ENCODE measurements around the gene ZNF804B.

The ZNF804B gene

DNA sequence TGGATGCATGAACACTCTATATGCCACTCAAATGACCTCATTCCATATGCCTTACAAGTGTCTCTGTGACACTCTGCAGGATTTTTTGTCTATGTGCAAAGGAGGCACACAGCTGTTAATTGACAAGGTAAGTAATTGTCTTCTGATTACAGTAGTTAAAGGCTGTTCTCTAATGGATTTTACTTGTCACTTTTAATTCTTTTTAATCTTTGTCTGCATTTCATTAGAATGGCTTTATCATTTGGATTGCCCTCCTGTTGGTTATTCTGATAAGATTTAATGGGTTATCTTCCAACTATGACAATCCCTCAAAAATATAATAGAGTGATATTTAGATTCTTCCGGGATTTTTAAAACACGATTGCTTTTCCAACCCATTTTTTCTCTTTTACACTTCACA is 326.1 kb downstream of the ZNF804B start:
- no peak for DNase-seq (ENCODE audit: insufficient read length, low spot score)
- TF ChIP-seq POLR2A (IDR thresholded peaks at IDR 0.05; ENCODE audit: low read depth, low read length), result no peak
- TF ChIP-seq POLR2AphosphoS5 (IDR thresholded peaks at IDR 0.05; ENCODE audit: low read depth, low read length), result no peak
- TF ChIP-seq SPI1 (IDR thresholded peaks at IDR 0.05; ENCODE audit: low read depth, low read length), result no peak
- no peak for TF ChIP-seq POU2F2 (IDR thresholded peaks at IDR 0.05; ENCODE audit: low read depth, low read length)
- TF ChIP-seq PAX5 (IDR thresholded peaks at IDR 0.05; ENCODE audit: insufficient read depth, low read length, severe bottlenecking), result no peak
- FAIRE-seq, result no peak

DNA sequence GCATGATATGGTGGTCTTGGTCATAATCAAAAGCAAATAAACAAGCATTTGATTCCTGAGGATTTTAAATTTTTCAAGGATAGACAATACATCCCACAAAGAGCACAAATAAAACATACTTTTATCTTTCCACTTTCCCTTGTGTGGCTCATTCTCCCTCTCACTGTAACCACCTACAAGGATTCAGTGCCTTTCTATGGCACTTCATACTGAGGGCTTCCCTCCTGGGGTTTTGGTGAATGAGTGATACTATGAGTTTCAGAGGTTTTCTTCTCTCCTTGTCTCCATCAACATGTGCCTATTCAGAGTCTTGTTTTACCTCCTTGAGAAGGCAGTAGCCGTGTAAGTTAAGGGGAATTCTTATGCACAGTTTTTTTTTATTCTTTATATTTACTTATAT is 332.1 kb downstream of the ZNF804B start:
- TF ChIP-seq SPI1 (IDR thresholded peaks at IDR 0.05; ENCODE audit: low read depth, low read length) (no peak), POLR2A (IDR thresholded peaks at IDR 0.05; ENCODE audit: low read depth, low read length) (no peak), TAF1 (IDR thresholded peaks at IDR 0.05; ENCODE audit: low read depth, low read length) (no peak), PAX5 (IDR thresholded peaks at IDR 0.05; ENCODE audit: insufficient read depth, low read length, severe bottlenecking) (no peak), POU2F2 (IDR thresholded peaks at IDR 0.05; ENCODE audit: low read depth, low read length) (no peak), POLR2AphosphoS5 (IDR thresholded peaks at IDR 0.05; ENCODE audit: low read depth, low read length) (no peak)
- FAIRE-seq, result no peak
- no peak for DNase-seq (ENCODE audit: insufficient read length, low spot score)

DNA sequence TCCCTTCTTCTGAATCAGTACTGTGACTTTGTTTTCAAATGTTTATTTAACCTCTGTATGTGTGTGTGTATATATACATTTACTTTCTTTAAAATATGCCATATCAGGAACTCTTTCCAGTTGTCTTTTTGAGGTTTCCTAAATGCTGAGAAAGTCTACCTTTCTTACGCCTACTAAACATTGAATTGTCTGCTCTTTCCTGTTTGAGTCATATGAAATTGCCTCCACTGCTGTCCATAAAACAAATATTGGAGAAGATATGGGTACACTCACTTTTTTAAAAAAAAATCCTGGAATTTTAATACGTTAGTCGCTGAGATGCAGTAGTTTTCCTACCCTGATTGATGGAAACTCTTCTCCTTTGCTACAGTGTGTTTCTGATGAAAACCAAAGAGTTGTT is 334.8 kb downstream of the ZNF804B start:
- FAIRE-seq, result no peak
- no peak for DNase-seq (ENCODE audit: insufficient read length, low spot score)
- TF ChIP-seq POLR2A (IDR thresholded peaks at IDR 0.05; ENCODE audit: low read depth, low read length) (no peak), TAF1 (IDR thresholded peaks at IDR 0.05; ENCODE audit: low read depth, low read length) (no peak), SPI1 (IDR thresholded peaks at IDR 0.05; ENCODE audit: low read depth, low read length) (no peak), POU2F2 (IDR thresholded peaks at IDR 0.05; ENCODE audit: low read depth, low read length) (no peak), POLR2AphosphoS5 (IDR thresholded peaks at IDR 0.05; ENCODE audit: low read depth, low read length) (no peak), PAX5 (IDR thresholded peaks at IDR 0.05; ENCODE audit: insufficient read depth, low read length, severe bottlenecking) (no peak)

DNA sequence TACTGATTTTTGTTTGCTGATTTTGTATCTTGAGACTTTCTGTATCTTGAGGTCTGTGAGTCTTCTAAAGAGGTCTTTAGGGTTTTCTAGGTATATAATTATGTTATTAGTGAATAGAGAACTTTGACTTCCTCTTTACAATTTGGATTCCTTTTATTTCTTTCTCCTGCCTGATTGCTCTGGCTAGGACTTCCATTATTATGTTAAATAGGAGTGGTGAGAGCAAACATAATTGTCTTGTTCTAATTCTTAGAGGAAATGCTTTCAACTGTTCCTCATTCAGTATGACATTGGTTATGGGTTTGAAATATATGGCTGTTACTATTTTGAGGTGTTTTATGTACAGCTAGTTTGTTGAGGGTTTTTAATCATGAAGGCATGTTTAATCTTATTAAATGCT is 344.1 kb downstream of the ZNF804B start:
- TF ChIP-seq POU2F2 (IDR thresholded peaks at IDR 0.05; ENCODE audit: low read depth, low read length) (no peak), SPI1 (IDR thresholded peaks at IDR 0.05; ENCODE audit: low read depth, low read length) (no peak), POLR2AphosphoS5 (IDR thresholded peaks at IDR 0.05; ENCODE audit: low read depth, low read length) (no peak), POLR2A (IDR thresholded peaks at IDR 0.05; ENCODE audit: low read depth, low read length) (no peak), TAF1 (IDR thresholded peaks at IDR 0.05; ENCODE audit: low read depth, low read length) (no peak), PAX5 (IDR thresholded peaks at IDR 0.05; ENCODE audit: insufficient read depth, low read length, severe bottlenecking) (no peak)
- DNase-seq (ENCODE audit: insufficient read length, low spot score), result no peak
- no peak for FAIRE-seq

DNA sequence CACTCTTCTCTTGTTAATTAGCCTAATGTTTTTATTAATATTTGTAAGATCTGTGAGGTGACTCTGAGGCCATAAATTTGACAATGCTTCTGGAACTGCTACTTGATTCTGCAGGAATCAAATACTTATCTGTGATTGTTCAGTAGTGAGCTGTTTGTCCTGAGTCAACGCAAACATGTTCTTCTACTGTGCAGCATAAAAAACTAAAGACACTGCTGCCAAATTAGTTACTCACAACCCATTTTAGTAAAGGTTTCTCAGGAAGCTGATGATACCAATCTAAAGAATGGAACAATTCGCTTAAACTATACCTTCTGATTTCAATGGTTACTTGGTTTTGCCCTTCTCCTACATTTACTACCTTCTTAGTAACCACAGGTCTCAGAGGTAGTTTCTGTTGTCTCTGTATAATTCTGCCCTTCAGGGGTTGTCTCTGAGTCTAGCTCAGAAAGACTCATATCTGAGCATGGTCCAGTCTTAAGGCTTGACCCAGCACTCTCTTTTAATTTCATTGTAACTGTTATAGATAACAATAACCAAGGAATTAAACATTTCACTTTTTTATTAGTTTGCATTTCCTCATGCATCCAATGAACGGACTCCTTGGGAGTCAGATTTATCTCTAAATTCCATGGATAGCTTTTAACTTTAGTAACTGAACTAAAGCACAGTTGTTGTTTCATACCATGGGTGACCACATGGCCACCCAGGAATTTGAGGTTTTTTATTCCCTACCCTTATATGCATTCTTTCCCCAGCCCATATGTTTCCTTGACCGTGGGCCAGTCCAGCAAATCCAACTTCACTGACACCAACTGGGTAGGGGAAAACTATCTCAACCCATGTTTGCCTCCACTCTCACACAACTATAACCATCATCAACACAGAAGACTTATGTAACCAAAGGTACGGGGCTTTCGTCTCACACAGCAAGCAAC is 345.5 kb downstream of the ZNF804B start:
- TF ChIP-seq SPI1 (IDR thresholded peaks at IDR 0.05; ENCODE audit: low read depth, low read length), result no peak
- TF ChIP-seq POLR2A (IDR thresholded peaks at IDR 0.05; ENCODE audit: low read depth, low read length), result no peak
- TF ChIP-seq POLR2AphosphoS5 (IDR thresholded peaks at IDR 0.05; ENCODE audit: low read depth, low read length), result no peak
- no peak for TF ChIP-seq POU2F2 (IDR thresholded peaks at IDR 0.05; ENCODE audit: low read depth, low read length)
- TF ChIP-seq PAX5 (IDR thresholded peaks at IDR 0.05; ENCODE audit: insufficient read depth, low read length, severe bottlenecking), result no peak
- no peak for TF ChIP-seq TAF1 (IDR thresholded peaks at IDR 0.05; ENCODE audit: low read depth, low read length)
- no peak for DNase-seq (ENCODE audit: insufficient read length, low spot score)
- no peak for FAIRE-seq

DNA sequence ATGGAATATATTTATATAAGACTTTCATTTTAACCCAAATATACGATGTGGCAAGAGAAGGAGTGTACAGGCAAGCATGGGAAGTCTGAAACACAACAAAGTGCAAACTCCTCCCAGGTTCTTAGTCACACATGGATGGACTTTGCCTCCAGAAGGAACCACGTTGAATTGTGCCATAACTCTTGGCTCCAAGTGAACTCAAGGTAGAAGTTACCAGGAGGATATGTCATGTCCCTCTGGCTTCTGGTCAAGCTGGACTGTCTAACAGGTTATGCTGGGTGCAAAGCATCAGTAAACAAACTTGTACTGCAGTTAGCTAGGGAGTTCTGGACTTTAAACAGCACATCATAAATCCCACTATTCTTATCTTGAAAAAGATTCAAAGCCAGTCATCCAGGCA is 364.4 kb downstream of the ZNF804B start:
- DNase-seq (ENCODE audit: insufficient read length, low spot score) (no peak), FAIRE-seq (no peak)
- TF ChIP-seq TAF1 (IDR thresholded peaks at IDR 0.05; ENCODE audit: low read depth, low read length) (no peak), POLR2AphosphoS5 (IDR thresholded peaks at IDR 0.05; ENCODE audit: low read depth, low read length) (no peak), PAX5 (IDR thresholded peaks at IDR 0.05; ENCODE audit: insufficient read depth, low read length, severe bottlenecking) (no peak), POLR2A (IDR thresholded peaks at IDR 0.05; ENCODE audit: low read depth, low read length) (no peak), POU2F2 (IDR thresholded peaks at IDR 0.05; ENCODE audit: low read depth, low read length) (no peak), SPI1 (IDR thresholded peaks at IDR 0.05; ENCODE audit: low read depth, low read length) (no peak)

DNA sequence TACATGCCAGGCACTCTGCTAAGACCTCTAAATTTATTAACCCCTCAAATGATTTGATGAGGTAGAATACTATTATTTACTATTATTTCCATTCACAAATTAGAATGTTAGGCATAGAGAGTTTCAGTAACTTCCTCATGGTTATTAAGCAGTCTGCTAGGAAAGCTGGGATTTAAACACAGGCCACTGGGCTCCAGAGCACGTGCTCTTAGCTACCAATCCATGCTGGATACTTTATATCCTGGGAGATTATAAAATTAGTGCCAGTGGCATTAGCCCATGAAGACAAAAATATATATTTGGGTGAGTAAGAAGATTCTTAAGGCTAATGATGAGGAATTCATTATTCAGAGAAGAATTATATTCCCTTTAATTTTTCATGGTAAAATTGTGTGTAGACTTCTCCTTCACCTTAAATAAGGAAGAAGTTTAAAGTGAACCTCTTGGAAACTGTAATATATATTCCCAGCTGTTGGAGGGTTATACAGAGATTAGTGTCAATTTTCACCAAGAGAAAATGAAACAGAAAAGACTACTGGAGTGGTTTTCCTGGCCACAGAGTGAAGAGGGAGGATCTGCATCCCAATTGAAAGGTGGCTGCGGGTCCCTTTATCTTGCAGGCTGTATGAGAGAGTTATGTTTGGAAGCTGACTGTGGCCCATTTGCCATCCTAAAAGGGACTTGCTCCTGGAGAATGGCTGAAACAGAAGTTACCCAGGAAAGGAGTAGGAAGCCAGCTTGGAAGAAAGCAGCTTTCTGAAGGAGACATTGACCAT is 370.3 kb downstream of the ZNF804B start:
- FAIRE-seq, result no peak
- TF ChIP-seq TAF1 (IDR thresholded peaks at IDR 0.05; ENCODE audit: low read depth, low read length) (no peak), SPI1 (IDR thresholded peaks at IDR 0.05; ENCODE audit: low read depth, low read length) (no peak), PAX5 (IDR thresholded peaks at IDR 0.05; ENCODE audit: insufficient read depth, low read length, severe bottlenecking) (no peak), POLR2AphosphoS5 (IDR thresholded peaks at IDR 0.05; ENCODE audit: low read depth, low read length) (no peak), POU2F2 (IDR thresholded peaks at IDR 0.05; ENCODE audit: low read depth, low read length) (no peak), POLR2A (IDR thresholded peaks at IDR 0.05; ENCODE audit: low read depth, low read length) (no peak)
- DNase-seq (ENCODE audit: insufficient read length, low spot score), result no peak

DNA sequence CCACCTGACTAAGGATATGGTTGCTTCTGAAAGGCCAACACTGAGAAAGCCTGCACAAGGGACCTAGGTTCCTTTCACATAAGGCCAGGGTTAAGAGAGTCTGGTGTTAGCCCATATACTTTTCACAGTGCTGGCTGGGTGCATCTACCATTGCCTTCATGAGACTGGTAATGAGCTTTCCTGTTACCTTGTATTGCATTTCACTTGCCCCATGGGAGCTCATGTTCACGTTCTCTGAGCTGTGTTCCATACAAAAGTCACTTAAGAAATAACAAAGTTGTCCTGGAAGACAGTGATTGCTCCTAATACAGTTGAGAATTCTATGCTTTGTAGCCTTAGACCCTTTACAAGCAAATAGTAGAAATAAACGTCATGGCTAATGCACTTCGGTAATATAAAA is 373.9 kb downstream of the ZNF804B start:
- FAIRE-seq (no peak), DNase-seq (ENCODE audit: insufficient read length, low spot score) (no peak)
- no peak for TF ChIP-seq POLR2A (IDR thresholded peaks at IDR 0.05; ENCODE audit: low read depth, low read length)
- no peak for TF ChIP-seq POU2F2 (IDR thresholded peaks at IDR 0.05; ENCODE audit: low read depth, low read length)
- TF ChIP-seq POLR2AphosphoS5 (IDR thresholded peaks at IDR 0.05; ENCODE audit: low read depth, low read length), result no peak
- TF ChIP-seq PAX5 (IDR thresholded peaks at IDR 0.05; ENCODE audit: insufficient read depth, low read length, severe bottlenecking), result no peak
- TF ChIP-seq TAF1 (IDR thresholded peaks at IDR 0.05; ENCODE audit: low read depth, low read length), result no peak
- no peak for TF ChIP-seq SPI1 (IDR thresholded peaks at IDR 0.05; ENCODE audit: low read depth, low read length)

DNA sequence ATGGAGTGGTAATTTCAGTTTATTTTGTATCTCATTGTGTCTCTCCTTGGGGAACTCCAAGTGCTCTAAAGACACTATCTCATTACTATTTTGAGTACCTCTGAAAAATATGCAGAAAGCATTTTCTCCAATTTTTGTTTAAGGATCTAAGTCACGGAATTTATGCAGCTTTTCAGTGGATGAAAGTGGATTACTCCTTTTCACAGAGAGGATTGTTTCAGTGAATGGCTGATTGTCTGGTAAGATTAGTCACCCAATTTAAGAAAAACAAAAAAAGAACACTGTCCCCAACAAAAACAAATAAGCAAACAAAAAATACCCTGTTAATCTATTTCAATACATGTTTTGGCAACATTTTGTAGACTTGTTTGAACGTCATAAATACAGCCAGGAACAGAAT is 374.3 kb downstream of the ZNF804B start:
- DNase-seq (ENCODE audit: insufficient read length, low spot score), result no peak
- no peak for TF ChIP-seq POU2F2 (IDR thresholded peaks at IDR 0.05; ENCODE audit: low read depth, low read length)
- no peak for TF ChIP-seq POLR2AphosphoS5 (IDR thresholded peaks at IDR 0.05; ENCODE audit: low read depth, low read length)
- no peak for TF ChIP-seq POLR2A (IDR thresholded peaks at IDR 0.05; ENCODE audit: low read depth, low read length)
- no peak for TF ChIP-seq SPI1 (IDR thresholded peaks at IDR 0.05; ENCODE audit: low read depth, low read length)
- no peak for TF ChIP-seq PAX5 (IDR thresholded peaks at IDR 0.05; ENCODE audit: insufficient read depth, low read length, severe bottlenecking)
- no peak for TF ChIP-seq TAF1 (IDR thresholded peaks at IDR 0.05; ENCODE audit: low read depth, low read length)
- FAIRE-seq, result no peak

Measured in GM12891 (cell line).